Middle frontal gyrus (tissue), 1 donor: ENCODE results near the gene TUBGCP3.
A peak's percentile ranks its signal among the peaks of the same experiment; 100 is the strongest.

ENCODE experiments used
- DNase-seq: peaks from one replicate; pipeline ENCODE4 v3.0.0-alpha.2; 2015; ENCODE audit warnings: low spot score; ENCODE audit errors: extremely low spot score

The TUBGCP3 gene

DNA sequence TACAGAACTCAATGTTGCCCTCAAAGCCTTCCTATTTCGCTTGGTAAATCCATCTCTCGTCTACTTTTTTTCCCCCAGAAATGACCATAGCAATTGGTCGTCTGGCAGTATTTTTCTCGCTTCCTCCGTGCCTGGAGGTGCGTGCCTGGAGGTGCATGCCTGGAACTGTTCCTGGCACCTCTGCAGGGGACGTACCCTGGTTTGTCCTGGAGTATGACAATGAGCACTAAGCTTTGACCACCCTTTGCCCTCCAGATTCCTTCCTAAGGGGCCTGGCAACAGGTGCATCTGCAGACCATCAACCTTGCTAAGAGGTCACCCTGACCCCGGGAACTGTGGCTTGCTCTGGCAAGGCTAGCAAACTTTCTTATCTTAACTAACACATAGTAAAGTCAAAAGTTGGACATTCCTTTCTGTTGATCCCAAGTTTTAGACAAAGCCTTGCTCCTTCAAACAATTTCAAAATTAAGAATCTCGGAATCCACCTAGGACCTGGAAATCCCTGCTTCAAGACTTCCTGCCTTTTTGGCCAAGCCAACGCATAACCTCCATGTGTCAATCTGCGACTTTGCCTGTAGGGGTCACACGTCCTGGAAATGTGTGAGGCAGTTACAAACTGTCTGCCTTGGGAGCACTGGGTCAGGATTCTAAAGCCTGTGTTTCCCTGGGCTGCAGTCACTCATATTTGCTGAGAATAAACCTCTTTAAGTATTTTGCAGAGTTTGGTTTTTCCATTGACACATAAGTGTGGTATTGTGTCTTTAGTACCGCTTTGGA, 28.8 kb upstream of the TUBGCP3 start:
- no peak for DNase-seq

DNA sequence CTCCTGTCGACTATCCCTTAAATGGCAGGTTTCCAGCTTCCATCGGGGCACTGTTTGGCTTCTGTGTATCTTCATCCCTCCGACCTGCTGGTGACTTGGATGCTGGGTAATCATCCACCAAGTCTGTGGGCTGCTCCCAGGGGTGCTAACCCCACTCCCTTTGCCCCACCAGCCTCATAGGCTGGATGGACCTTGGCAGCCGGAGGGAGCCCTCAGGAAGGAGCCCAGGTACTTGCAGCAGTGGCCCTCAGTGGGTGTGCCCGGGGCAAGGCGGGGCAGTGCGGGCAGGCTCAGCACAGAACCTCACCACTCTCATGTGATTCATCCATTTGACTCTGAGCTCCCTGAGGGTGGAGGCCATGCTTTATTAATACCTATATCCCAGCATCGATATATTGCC, 27.4 kb upstream of the TUBGCP3 start:
- no peak for DNase-seq

DNA sequence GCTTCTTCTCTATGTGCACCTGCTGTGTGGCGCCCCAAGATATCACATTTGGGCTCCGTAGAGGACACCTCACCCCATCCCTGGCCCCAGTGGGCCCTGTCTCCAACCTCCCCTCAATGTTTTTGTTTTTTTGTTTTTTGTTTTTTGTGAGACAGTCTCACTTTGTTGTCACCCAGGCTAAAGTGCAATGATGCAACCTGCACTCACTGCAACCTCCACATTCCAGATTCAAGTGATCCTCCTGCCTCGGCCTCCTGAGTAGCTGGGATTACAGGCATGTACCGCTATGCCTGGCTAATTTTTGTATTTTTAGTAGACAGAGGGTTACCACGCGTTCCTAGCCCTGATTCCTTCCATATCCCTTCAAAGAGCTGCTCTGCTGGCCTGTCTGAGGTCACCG, 26.9 kb upstream of the TUBGCP3 start:
- no peak for DNase-seq

DNA sequence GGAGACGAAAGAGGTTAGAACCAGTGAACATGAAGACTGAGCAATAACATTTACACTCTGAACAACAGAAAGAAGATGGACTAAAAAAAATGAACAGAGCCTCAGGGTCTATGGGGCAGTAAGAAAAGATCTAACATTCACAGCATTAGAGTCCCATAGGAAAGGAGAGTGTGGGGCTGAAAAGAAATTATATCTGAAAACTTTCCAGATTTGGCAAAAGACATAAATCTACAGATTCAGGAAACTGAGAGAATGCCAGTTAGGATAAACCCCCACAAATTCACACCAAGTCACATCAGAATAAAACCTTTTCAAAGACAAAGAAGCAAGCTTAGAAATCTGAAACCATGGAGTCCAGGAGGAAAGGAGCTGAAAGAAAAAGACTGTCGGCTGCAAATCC, 20.3 kb upstream of the TUBGCP3 start:
- no peak for DNase-seq

DNA sequence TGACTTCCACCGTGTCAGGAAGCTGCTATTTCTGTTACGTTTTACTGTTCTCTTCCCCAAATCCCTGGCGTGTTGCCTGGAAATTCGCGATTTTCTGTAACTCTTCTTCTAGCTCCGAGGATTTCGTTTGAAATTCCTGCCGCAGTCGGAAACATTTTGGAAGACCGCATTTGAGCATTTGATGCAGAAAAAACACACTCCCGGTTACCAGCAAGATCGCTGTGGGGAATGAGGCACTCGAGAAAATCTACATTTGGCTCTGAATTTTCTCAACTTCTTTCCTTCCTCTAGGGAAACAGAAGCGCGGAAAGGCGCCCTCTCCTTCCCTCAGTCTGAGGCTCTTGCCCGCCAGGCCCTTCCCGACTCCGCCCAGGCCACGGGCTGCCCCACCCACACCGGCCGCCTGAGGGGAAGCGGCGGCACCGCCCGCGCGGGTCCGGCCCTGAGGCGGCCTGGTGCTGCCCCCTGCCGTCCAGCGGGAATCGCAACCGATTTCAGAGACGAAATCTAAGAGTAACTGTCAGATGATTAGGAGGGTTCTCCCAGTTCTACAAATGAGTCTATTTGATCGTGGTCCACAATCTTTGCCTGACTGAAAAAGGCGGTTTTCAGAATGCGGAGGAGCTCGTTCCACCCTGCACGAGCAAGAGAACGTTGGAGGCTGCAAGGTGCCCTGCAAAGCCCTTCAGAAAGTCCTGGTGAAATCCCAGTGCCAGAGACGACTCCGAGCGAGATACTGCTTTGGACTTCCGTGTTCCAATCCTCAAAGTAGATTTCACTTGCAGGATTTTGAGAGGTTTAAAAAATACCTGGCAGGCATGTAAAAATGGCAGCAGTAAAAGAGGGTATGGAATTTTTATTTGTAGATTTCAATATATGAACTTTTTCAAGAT, 18.4 kb upstream of the TUBGCP3 start:
- DNase-seq = peak; percentile 84

DNA sequence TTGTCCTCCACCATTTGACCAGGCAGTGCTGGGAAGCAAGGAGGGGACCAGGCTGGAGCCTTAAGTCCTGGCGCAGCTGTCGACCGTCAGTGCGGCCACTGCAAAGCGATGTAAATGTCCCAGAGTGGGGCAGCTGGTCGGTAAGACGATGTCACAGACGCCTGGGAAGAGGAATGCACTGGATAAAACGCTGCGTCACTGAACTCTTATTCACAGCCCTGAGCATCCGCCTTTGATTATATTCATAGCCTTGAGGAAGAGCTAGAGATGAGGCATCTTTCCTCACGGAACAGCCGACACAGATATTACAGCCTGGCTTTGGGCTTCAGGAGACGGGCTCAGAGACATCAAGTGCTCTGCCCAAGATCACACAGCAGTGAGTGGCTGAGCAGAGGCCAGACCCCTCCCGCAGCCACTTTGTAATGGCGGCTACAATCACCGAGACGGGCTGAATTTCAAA, 17.6 kb upstream of the TUBGCP3 start:
- DNase-seq = no peak

DNA sequence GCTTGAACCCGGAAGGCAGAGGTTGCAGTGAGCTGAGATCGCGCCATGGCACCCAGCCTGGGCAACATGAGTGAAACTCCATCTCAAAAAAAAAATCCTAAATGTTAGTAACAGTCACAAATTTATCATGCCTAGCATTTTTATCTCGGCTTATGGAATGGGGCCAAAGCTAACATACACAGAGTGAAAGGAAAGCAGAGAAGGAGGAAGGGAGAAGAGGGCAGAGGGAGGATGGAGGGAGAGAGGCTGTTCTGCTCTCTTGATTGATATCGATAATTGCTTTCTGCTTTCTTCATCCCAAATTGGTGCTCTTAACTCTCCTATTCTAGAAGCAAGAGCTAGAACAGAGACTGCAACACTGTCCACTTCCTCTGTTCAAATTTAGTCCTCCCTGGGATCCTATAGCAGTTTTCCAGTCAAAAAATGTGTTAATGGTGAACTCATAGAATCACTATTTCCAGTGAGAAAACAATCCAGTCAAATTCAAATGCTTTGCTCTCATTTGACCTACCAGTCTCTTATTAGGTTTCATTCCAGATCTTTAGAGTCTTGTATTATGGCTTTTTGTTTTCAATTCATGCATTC, 15.8 kb upstream of the TUBGCP3 start:
- DNase-seq = no peak

DNA sequence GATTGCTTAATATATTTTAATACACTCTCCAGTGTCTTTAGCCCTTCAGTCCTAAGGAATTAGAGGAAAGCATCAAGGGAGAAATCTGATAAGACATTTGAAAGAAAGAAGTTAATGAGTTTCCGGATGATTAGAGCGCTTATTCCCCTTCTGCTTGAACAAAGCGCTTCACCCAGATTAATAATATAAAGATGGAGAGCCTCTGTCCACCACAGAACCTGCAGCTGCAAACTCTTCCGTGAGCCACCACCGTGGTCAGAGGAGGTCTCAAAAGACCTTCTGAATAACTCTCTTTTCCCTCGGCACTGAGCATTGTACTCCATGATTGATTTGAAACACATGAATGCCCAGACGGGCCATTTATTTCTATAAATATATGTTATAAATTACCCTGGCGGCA, 14.2 kb upstream of the TUBGCP3 start:
- no peak for DNase-seq

DNA sequence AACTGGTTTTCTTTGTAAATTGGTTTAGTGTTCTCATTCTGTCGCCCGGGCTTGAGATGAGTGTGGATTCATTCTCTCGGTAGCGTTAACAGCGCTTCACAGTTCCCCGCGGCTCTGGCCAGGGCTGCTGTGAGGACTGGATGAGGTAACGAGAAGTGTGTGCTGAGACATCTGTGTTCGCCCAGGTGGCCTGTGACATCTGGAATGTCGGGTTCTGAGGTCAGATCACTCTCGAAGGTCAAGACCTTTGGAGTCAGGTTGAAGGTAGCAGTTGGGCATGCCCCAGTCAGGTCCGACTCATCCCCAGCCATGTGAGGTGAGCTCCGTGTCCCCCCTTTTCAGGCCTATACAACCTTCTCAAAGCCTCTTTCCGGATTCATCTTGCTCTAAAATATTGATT, 13.4 kb upstream of the TUBGCP3 start:
- no peak for DNase-seq

DNA sequence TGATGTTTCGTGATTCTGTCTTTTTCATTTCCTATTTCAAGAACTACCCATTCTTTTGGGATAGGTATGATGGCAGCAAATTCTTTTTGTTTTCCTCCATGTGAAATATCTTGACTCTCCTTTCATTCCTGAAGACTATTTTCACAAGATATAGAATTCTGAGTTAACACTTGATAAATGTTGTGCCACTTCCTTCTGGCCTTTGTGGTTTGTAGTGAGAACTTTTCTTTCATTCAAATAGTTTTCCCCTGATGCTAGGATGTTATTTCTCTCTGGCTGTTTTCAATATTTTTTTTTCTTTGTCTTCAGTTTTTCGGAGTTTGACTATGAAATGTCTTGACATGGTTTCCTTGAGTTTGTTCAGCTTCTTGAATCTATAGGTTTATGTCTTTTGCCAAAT, 8.3 kb upstream of the TUBGCP3 start:
- DNase-seq = no peak

DNA sequence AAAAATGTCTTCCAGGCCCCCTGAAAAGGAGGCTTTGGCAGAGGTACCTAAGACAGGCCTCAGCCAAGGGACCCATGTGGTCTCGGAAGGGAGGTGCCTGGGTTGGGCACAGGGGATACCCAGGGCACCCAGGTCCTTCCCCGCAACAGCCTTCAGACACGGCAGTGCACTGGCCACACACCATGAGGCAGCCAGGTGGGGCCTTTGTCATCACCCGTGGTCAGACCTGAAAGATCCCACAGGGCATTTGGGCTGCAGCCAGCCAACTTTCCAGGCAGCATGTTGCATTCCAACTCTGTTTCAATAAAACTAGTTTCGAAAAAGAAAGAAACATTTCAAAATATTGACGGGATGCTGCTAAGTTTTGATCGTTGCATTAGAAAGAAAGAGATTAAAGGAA, 4.7 kb upstream of the TUBGCP3 start:
- no peak for DNase-seq

DNA sequence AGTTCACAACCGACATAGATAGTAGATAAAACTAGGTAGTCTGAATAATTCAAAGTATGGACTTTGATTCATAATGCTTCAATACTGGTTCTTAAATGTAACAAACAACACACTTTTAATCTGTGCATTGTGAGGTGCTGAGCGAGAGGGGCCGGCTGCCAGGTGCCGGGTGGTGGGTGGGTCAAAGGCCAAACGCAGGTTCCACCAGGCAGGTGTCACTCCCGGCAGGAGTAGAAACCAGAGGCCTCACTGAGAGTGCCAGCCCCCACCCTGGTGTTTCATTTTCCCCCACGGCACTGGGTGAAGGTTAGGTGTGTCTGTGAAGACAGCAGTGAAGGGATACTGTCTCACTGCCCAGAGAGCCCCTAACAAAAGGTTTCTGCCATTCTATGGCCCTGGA, 4.2 kb upstream of the TUBGCP3 start:
- no peak for DNase-seq

DNA sequence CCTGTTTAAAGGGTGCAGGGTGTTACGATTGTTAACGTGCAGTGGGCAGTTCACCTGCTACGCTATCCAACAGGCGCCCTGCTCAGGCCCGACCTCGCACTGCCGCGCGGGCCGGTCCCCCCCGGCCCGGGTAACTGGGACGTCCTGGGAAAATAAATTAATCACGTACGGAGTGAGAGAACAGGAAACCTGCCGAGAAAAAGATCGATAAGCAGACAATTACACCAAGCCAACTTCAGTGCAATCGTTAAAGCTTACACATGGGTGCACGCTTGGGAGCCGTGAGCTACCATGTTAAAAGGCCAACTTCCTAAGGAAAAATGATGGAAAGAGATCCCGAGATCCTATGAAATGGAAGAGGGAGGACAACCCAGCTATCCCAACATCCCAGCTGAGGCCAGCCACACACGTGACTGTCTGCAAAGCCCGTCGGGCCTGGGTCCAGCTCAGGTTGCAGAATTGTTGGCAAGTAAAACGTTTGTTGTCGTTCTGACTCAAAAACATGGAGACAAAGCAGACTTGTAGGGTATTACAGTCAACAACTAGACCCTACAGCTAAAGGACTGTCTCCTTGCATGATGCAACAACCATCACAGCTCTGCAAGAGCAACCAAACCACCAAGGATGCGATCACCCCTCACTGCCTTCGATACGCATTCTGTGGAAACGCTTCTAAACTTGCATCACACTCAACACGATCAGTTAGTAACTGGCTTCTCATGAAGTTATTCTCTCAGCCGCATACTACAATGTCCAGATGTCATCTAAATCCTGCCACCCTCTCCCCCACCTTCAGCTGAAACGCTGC, 741 bp upstream of the TUBGCP3 start:
- DNase-seq = no peak

DNA sequence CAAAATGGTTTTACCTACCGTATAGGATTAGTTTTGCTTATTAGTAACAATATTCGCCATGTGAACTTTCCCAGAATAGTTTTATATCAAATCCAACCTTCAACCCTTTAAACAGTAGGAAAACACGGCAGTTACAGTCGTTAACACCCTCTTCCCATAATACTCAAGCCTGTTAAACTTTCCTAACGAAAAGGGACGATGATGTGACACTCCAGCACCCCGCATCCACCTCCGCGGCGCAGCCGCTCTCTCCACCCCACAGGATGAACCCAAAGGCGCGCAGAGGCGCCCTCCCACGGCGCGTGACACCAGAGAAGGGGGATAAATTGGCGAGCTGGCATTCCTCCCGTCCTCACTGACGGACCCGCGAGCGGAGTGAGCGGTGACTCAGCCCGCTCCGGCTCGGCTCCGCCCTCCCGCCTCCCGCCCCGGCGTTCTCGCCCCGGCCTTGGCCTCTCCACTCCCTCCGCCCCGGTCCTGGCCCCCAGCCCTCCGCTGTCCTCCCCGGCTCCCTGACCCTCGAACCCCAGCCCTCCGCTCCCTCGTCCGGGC, 665 bp downstream of the TUBGCP3 start:
- peak; percentile 11 for DNase-seq

DNA sequence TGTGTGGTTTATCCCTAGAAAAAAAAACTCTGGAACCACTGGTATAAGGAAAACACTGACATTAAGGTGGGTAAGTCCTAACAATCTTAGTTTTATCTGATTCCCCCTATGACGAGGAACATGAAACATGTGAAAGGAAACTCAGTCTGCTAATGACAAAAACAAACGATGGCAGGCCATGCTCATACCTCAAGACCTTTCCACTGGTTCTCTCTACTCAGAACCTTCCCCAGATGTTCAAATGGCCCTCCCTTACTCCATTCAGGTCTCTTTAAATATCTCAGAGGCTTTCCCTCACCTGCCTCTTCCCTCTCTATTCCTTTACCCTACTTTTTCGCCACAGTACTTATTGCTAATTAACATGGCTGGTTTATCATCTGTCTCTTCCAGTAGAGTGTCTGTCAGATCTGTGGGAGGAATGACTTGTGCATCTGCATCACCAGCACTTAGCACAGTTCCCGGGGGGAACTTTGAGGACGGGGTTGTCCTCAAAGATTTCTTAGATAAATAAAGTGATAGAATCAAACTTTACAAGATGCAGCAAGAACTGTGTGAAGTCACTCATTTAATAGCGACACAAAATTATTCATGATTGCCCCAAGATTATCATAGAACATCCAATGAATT, 1.5 kb downstream of the TUBGCP3 start:
- DNase-seq = no peak

DNA sequence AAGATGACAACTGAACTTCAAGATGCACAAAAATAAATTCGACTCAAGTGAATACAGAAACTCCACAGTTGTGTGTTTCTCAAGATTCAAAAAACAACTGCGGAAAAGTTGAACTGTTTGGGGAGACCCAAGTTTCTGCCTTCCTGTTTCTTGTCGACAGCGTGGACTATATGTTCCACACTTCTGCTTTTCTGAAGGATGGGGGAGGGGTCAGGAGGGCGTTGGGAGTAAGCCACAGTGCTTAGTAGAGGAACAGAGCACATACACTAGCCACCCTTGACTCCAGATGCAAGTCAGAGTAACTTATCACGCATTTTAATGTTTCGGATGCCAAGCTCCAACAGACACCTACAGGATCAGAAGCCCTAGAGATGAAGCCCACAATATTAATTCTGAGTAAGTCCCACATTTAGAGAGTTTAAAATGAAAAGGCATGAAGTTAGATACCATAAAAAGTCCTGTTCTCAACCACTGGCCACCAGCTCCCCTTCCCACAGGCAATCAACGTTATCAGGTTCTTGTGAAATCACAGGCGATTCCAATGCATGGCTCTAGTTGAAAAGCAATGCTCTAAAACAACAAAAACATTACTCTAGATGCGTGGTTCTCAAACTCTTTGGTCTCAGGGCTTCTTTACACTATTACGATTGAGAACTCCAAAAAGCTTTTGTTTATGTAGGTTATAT, 4.2 kb downstream of the TUBGCP3 start:
- no peak for DNase-seq

DNA sequence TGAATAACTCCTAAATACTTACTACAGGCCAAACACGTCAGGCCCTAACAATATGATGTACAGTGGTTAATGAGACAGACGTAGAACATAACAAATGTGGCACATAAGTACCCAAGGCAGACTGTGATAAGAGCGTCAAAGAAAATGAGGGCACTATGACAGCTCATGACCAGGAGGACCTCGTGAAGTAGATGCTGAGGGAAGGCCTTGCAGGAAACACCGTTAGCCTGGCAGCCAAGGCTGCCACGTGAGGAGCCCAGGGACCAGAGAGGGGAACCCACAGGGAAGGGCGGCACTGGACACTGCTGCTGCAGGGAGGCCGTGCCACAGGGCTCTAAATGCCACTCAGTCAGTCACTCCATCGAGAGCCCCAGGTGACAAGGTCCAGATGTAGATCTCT, 5.7 kb downstream of the TUBGCP3 start:
- no peak for DNase-seq

DNA sequence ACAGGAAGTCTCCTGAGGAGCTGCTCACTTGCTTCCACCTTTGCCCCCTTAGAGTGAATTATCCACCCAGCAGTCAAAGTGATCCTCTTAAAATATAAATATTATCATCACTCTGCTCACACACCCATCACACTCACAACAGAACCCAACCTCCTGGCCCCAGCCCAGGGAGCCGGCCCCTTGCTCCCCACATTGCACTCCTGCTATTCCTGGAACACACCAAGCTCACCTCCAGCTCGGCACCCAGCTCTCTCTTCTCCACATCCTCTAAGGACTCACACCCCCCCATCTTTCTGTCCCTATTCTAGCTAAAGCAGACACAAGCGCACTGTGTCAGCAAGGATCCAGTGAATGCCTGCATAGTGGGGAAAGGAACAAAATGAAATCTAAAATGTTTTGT, 7.0 kb downstream of the TUBGCP3 start:
- DNase-seq = no peak

DNA sequence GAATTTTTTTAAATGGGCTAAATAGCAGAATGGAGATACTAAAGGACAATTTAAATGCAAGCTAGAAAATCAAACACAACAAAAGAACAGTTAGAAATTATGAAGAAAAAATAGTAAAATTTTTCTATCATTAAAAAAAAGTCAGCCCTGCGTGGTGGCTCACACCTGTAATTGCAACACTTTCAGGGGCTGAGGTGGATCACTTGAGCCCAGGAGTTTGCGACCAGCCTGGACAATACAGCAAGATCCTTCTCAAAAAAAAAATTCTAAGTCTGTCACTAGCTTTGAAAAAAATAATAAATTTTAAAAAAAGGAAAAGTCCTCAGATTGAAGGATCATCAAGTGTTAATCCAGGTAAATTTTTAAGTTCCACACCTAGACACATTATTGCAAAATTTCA, 7.7 kb downstream of the TUBGCP3 start:
- no peak for DNase-seq

DNA sequence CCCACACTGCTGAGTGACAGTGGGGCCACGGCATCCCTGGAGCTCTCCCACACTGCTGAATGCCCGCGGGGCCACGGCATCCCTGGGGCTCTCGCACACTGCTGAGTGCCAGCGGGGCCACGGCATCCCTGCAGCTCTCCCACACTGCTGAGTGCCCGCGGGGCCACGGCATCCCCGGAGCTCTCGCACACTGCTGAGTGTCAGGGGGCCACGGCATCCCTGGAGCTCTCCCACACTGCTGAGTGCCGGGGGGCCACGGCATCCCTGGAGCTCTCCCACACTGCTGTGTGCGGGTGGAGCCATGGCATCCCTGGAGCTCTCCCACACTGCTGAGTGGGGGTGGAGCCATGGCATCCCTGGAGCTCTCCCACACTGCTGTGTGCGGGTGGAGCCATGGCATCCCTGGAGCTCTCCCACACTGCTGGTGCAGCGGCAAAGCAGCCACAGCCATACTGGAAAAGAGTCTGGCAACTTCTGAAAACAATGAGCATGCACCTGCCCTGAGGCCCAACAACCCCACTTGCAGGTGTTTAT, 8.6 kb downstream of the TUBGCP3 start:
- no peak for DNase-seq
